A549 (cell line): ENCODE measurements around the gene PHB1. TPM values are rescaled to one million over a fixed set of nuclear protein-coding genes. Genes with fewer than 3 reads are reported as not detected.

Experiments used
- ATAC-seq, 2 experiments: fragments of 200-7000 bp in 1 of 2; fragments of >200 bp in 1 of 2; cut with Nextera tagmentation in 1 of 2; cut with Tn5 transposase in 1 of 2; 3 replicates each; pipeline versions ENCODE4 v1.8.0 to v1.9.1; 2018 to 2020; ENCODE audit warnings: mild to moderate bottlenecking in 1 of 2, moderate library complexity in 1 of 2
- CTCF ChIA-PET: fragments of 300-600 bp; sonication (Branson Sonifier 250); formaldehyde crosslinking; extraction: SDS; loops from one replicate; lab custom pipeline; 2021; ENCODE audit warnings: antibody characterized with exemption, inconsistent platforms; lab: Yijun Ruan, JAX
- POLR2A ChIA-PET: fragments of 350-600 bp; formaldehyde crosslinking; extraction: SDS; loops from one replicate; lab custom pipeline; 2021; ENCODE audit warnings: antibody characterized with exemption, inconsistent platforms; lab: Yijun Ruan, JAX
- DNase-seq, 2 experiments: peaks; one replicate each; pipeline versions ENCODE4 v3.0.0 to v3.0.0-alpha.2; 2011 to 2016; ENCODE audit warnings: low read depth in 1 of 2, low spot score in 1 of 2
- FAIRE-seq: peaks from 2 replicates; lab custom pipeline; 2011; peaks lifted over from hg19 to GRCh38; lab: Jason Lieb, UNC
- H3K27ac ChIP-seq, 2 experiments: fragments of >200 bp; sonication (Bioruptor Twin); formaldehyde crosslinking; 3 replicates each; pipeline ENCODE4 v1.5.1; 2016 to 2017
- H3K4me1 ChIP-seq: fragments of >200 bp; sonication (Bioruptor Twin); formaldehyde crosslinking; 3 replicates; pipeline ENCODE4 v1.6.1; 2016
- H3K4me2 ChIP-seq: fragments of >200 bp; sonication (Bioruptor Twin); formaldehyde crosslinking; 3 replicates; pipeline ENCODE4 v1.6.1; 2016
- H3K4me3 ChIP-seq: fragments of >200 bp; sonication (Bioruptor Twin); formaldehyde crosslinking; 3 replicates; pipeline ENCODE4 v1.5.1; 2016
- H3K9me3 ChIP-seq: fragments of >200 bp; sonication (Bioruptor Twin); formaldehyde crosslinking; 3 replicates; pipeline ENCODE4 v1.6.1; 2016
- ATOH8 ChIP-seq: fragments of 250-450 bp; sonication (Bioruptor Pico); IDR thresholded peaks from 2 replicates; pipeline ENCODE4 v1.5.0; 2020; ENCODE audit warnings: low read depth, mild to moderate bottlenecking, moderate library complexity
- BHLHE40 ChIP-seq: IDR thresholded peaks from 2 replicates; pipeline ENCODE4 v1.6.1; 2012; ENCODE audit warnings: low read depth, low read length, inconsistent platforms
- CBX2 ChIP-seq: fragments of 200-600 bp; sonication (generic); IDR thresholded peaks from 2 replicates; pipeline ENCODE4 v1.6.1; 2016; ENCODE audit warnings: low read depth, mild to moderate bottlenecking, borderline replicate concordance
- E2F6 ChIP-seq: IDR thresholded peaks from 2 replicates; pipeline ENCODE4 v1.6.1; 2012; ENCODE audit warnings: low read depth, borderline replicate concordance
- EP300 ChIP-seq, 2 experiments: fragments of >200 bp; sonication (Bioruptor Twin); formaldehyde crosslinking; IDR thresholded peaks; 2 replicates in 1 of 2; 3 replicates in 1 of 2; pipeline ENCODE4 v1.6.1; 2016 to 2017
- ESRRA ChIP-seq: fragments of 150-350 bp; IDR thresholded peaks from 2 replicates; pipeline ENCODE4 v1.6.1; 2014; ENCODE audit warnings: mild to moderate bottlenecking, low read length, borderline replicate concordance
- FOSB ChIP-seq: fragments of 250-450 bp; sonication (Bioruptor Pico); IDR thresholded peaks from 2 replicates; pipeline ENCODE4 v1.5.0; 2020; ENCODE audit warnings: mild to moderate bottlenecking, moderate library complexity
- FOSL2 ChIP-seq, 2 experiments: fragments of 450-650 bp in 1 of 2; fragments of >200 bp in 1 of 2; sonication (Bioruptor Twin) in 1 of 2; formaldehyde crosslinking; IDR thresholded peaks; 2 replicates each; pipeline versions ENCODE4 v1.5.0 to v1.6.1; 2016 to 2020; ENCODE audit warnings: mild to moderate bottlenecking in 1 of 2, moderate library complexity in 1 of 2
- HDAC2 ChIP-seq: fragments of 200-600 bp; sonication (generic); IDR thresholded peaks from 2 replicates; pipeline ENCODE4 v1.6.1; 2016
- HES2 ChIP-seq: fragments of >200 bp; sonication (Bioruptor Twin); formaldehyde crosslinking; IDR thresholded peaks from 2 replicates; pipeline ENCODE4 v1.6.1; 2016
- HMGXB4 ChIP-seq: fragments of 250-450 bp; sonication (Bioruptor Pico); IDR thresholded peaks from 2 replicates; pipeline ENCODE4 v1.5.0; 2021; ENCODE audit warnings: mild to moderate bottlenecking, moderate library complexity, borderline replicate concordance
- HOXB13 ChIP-seq: fragments of 250-450 bp; sonication (Bioruptor Pico); IDR thresholded peaks from 2 replicates; pipeline ENCODE4 v1.5.0; 2020; ENCODE audit warnings: low read depth, mild to moderate bottlenecking, moderate library complexity
- JUN ChIP-seq, 2 experiments: fragments of >200 bp; sonication (Bioruptor Twin); formaldehyde crosslinking; IDR thresholded peaks; 2 replicates in 1 of 2; 3 replicates in 1 of 2; pipeline ENCODE4 v1.6.1; 2016 to 2017
- KDM1A ChIP-seq: fragments of 200-600 bp; sonication (generic); IDR thresholded peaks from 2 replicates; pipeline ENCODE4 v1.6.1; 2016; ENCODE audit warnings: low read depth, mild to moderate bottlenecking
- MAX ChIP-seq: IDR thresholded peaks from 2 replicates; pipeline ENCODE4 v1.6.1; 2012
- MAZ ChIP-seq: fragments of 150-350 bp; IDR thresholded peaks from 2 replicates; pipeline ENCODE4 v1.6.1; 2014; ENCODE audit warnings: antibody characterized with exemption, low read depth, low read length, borderline replicate concordance
- NFE2L2 ChIP-seq: fragments of 150-350 bp; conservative IDR thresholded peaks from 2 replicates; pipeline ENCODE4 v1.6.1; 2014; ENCODE audit warnings: low read length
- RAD21 ChIP-seq, 2 experiments: fragments of >200 bp in 1 of 2; sonication (Bioruptor Twin) in 1 of 2; formaldehyde crosslinking in 1 of 2; IDR thresholded peaks in 1 of 2; conservative IDR thresholded peaks in 1 of 2; 2 replicates in 1 of 2; 3 replicates in 1 of 2; pipeline ENCODE4 v1.6.1; 2012 to 2018; ENCODE audit warnings: inconsistent platforms in 1 of 2
- RARB ChIP-seq: fragments of 250-450 bp; sonication (Bioruptor Pico); IDR thresholded peaks from 2 replicates; pipeline ENCODE4 v1.8.0; 2021; ENCODE audit warnings: mild to moderate bottlenecking, moderate library complexity
- RCOR1 ChIP-seq: fragments of 150-350 bp; IDR thresholded peaks from 2 replicates; pipeline ENCODE4 v1.6.1; 2014; ENCODE audit warnings: antibody characterized with exemption, low read length, low read depth
- REST ChIP-seq: fragments of 200-600 bp; sonication (generic); IDR thresholded peaks from 2 replicates; pipeline ENCODE4 v1.6.1; 2016; ENCODE audit warnings: antibody characterized with exemption, mild to moderate bottlenecking, moderate library complexity
- RNF2 ChIP-seq: fragments of 200-600 bp; sonication (generic); IDR thresholded peaks from 2 replicates; pipeline ENCODE4 v1.6.1; 2016; ENCODE audit warnings: low read depth, mild to moderate bottlenecking, antibody characterized with exemption, moderate library complexity, borderline replicate concordance
- TP53 ChIP-seq: fragments of 250-450 bp; sonication (Bioruptor Pico); IDR thresholded peaks from 2 replicates; pipeline ENCODE4 v1.5.0; 2021; ENCODE audit warnings: mild to moderate bottlenecking, moderate library complexity
- USF2 ChIP-seq: fragments of 450-650 bp; IDR thresholded peaks from 2 replicates; pipeline ENCODE4 v1.6.1; 2014; ENCODE audit warnings: antibody characterized with exemption
- ZFP36 ChIP-seq: fragments of 450-650 bp; IDR thresholded peaks from 2 replicates; pipeline ENCODE4 v1.6.1; 2014; ENCODE audit warnings: borderline replicate concordance; ENCODE audit not compliant: partially characterized antibody
- ZSCAN20 ChIP-seq: fragments of 250-450 bp; sonication (Bioruptor Pico); IDR thresholded peaks from 2 replicates; pipeline ENCODE4 v1.8.0; 2022; ENCODE audit warnings: mild to moderate bottlenecking, moderate library complexity
- WGBS: methylation state at CpG from one replicate; pipeline ENCODE4 v1.1.6; 2017; ENCODE audit errors: missing lambda C conversion rate; 5-methylcytosine and 5-hydroxymethylcytosine counted together
- polyA plus RNA-seq, 4 experiments: library from polyadenylated mRNA; depleted of rRNA in 3 of 4; stranded (reverse); fragments of >200 nt; fragmentation: RNase III in 1 of 4; extraction: RNeasy Plus Mini Kit Qiagen cat#74134 plus additional on column Dnase treatment in 1 of 4; gene quantifications; 2 replicates in 3 of 4; 3 replicates in 1 of 4; pipeline ENCODE4 v1.2.3, GENCODE V29; 2011 to 2017

Gene PHB1
- polyA plus RNA-seq, 2 of the 4 experiments (the other 2 are of a cell fraction), result 432 to 480 TPM

- TF ChIP-seq HMGXB4 (CRISPR knock-in tag) (no peak), JUN (IDR thresholded peaks at IDR 0.05) (no peak)
These were observed 32.9 kb downstream of the PHB1 start (continued) for GRCh38 chr17:49381793-49382192.

GRCh38 chr17:49381033-49381432, 33.6 kb downstream of the PHB1 start:
- ATAC-seq, result no peak
- peaks cover 34% of the 10 kb centered on the region for H3K9me3 ChIP-seq
- ChIA-PET POLR2A (no interaction called here), CTCF (interaction anchor here (0.7 to 3.9 kb wide), 10 partner anchors 9 to 90 kb away, joined by 3 to 15 read pairs (median 5); no protein-coding TSS in a partner anchor)
- H3K4me3 ChIP-seq, result no peak overlapping the region
- no peak for FAIRE-seq
- no peak for DNase-seq
- no peaks in the 10 kb centered on the region for H3K4me1 ChIP-seq
- no peak overlapping the region for H3K4me2 ChIP-seq
- 19% methylated on average over 1 of the region's 1 CpG for WGBS
- no peak overlapping the region for H3K27ac ChIP-seq
- TF ChIP-seq MAX, result no peak
- TF ChIP-seq FOSL2 (IDR thresholded peaks at IDR 0.05), result no peak
- TF ChIP-seq FOSL2 (CRISPR knock-in tag; IDR thresholded peaks at IDR 0.05), result no peak
- no peak for TF ChIP-seq RNF2
- TF ChIP-seq ZFP36, result no peak
- no peak for TF ChIP-seq FOSB (CRISPR knock-in tag)
- TF ChIP-seq EP300 (IDR thresholded peaks at IDR 0.05), result no peak
- no peak for TF ChIP-seq HES2
- TF ChIP-seq REST, result no peak
- no peak for TF ChIP-seq ESRRA
- no peak for TF ChIP-seq RARB
- no peak for TF ChIP-seq CBX2
- no peak for TF ChIP-seq RAD21 (conservative IDR thresholded peaks at IDR 0.05 in 1 of 2, IDR thresholded peaks at IDR 0.05 in 1 of 2)
- TF ChIP-seq HDAC2, result no peak
- no peak for TF ChIP-seq NFE2L2
- no peak for TF ChIP-seq HOXB13 (CRISPR knock-in tag)
- TF ChIP-seq KDM1A, result no peak
- TF ChIP-seq BHLHE40, result no peak
- no peak for TF ChIP-seq RCOR1

- Histone ChIP-seq H3K4me1 (no peaks in the 10 kb centered on the region), H3K4me2 (no peak overlapping the region), H3K4me3 (no peak overlapping the region), H3K9me3 (peaks cover 34% of the 10 kb centered on the region), H3K27ac (no peak overlapping the region)
- DNase-seq, result no peak
- ChIA-PET CTCF (interaction anchor here (1.1 to 3.9 kb wide), 5 partner anchors 11 to 63 kb away, joined by 3 to 12 read pairs (median 3); no protein-coding TSS in a partner anchor), POLR2A (no interaction called here)
- no peak for ATAC-seq
- 23% methylated on average over 4 of the region's 4 CpGs for WGBS
- FAIRE-seq, result no peak
- TF ChIP-seq E2F6 (no peak), ESRRA (no peak), ATOH8 (CRISPR knock-in tag) (no peak), ZSCAN20 (CRISPR knock-in tag) (no peak), HMGXB4 (CRISPR knock-in tag) (no peak), MAZ (no peak), TP53 (CRISPR knock-in tag) (no peak), USF2 (no peak)
These were observed 34.8 kb downstream of the PHB1 start for GRCh38 chr17:49379926-49380325.
